NCI-H2227 treated with DMSO at 0.1 percent for 48 hours (cell line): ENCODE results near the gene ERRFI1.

Source experiments
- DNase-seq: peaks from one replicate; lab custom pipeline; 2025; lab: John Stamatoyannopoulos, UW

ERRFI1 gene

DNA sequence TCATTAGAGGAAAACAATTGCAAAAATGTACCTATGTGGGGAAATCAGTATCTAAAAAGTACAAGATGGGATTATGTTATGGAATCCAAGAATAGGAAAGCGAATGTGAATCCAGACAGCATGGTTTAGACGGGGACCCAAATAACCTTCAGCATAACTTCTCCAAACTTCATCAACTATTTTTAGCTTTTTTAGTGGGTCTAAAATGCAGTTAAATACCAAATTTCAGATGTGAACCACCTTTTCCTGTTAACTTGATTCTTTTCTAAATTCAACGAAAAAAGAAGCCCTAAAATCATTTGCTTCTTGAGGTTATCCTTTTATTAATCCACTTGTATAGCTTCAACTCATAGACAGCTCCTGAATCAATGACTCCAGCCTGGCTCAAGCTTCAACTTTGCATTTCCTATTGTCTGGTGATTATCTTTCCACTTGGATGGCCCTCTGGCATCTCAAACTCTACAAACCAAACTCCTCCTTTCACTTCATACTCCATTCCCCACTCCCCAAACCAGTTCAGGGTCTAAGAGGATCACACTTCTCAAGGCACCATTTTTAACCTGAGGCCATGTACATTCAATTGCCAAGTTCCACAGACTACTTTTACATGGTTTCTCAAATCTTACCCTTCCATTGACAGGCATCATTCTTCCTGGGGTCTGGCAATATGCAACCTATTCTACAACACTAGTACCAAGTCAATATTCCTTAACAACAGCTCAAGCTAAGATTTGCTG, 7.4 kb downstream of the ERRFI1 start:
- no peak for DNase-seq

- peak; percentile 82 for DNase-seq
Observed at GRCh38 chr1:8017495-8018197, 8.5 kb downstream of the ERRFI1 start.

DNA sequence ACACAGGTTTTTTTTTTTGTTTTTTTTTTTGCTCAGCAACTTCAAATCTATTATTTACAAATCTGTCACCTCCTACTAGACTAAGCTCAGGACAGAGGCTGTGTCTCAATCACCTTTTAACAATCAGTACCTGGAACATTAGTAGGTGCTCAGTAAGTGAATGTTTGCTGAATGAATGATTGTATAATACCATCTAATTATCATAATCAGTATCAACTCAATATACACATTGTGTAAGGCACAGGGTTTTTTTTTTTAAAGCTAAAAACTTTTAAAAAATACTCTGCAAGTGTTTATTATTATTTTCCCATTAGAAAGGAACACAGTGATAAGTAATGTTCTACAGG, 9.2 kb downstream of the ERRFI1 start:
- DNase-seq, result no peak

- DNase-seq, result no peak
Observed at GRCh38 chr1:8016210-8016894, 9.8 kb downstream of the ERRFI1 start.

DNA sequence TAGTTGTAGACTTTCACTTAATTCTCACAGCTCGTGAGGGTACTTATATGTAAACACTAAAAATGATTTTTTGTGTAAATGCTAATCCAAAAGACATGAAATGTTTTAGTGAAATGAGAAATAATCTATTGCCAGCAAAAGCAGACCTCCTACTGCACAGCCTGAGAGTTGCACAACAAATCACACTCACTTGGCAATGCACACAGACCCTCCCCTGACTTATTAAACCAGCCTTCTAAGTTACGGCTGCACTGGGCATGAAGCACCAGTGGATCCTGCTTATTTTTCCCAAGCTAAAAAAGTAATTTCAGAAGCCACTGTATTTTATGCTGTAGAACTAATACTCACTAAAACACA, 10.3 kb downstream of the ERRFI1 start:
- no peak for DNase-seq

- peak; percentile 84 for DNase-seq
Observed at GRCh38 chr1:8015036-8015808, 10.9 kb downstream of the ERRFI1 start.

DNA sequence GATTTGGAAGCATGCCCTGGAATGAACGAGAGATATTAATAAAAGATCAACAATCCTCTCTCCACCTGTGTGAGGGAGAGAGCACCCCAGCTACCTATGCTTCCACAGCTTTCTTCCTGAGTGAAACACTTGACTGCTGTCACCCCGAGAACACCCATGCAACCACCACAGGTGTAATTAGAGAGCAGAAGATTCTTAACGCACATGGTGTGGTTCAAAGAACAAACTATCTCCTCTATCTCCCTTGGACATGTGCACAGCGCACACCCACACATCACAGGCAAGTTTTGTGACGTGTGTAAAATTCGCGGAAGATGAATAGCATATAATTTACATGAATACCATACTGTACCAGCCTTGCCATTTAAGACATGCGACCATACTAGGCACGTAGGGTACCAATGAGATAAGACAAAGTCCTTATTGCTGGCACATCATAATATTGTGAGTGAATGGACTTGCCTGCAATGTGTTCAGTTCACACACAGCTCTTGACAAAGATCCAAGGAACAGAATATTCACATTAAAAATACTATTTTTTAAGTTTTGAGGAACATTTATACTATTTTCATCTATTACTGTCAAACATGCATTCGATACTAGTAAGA, 11.6 kb downstream of the ERRFI1 start:
- no peak for DNase-seq

DNA sequence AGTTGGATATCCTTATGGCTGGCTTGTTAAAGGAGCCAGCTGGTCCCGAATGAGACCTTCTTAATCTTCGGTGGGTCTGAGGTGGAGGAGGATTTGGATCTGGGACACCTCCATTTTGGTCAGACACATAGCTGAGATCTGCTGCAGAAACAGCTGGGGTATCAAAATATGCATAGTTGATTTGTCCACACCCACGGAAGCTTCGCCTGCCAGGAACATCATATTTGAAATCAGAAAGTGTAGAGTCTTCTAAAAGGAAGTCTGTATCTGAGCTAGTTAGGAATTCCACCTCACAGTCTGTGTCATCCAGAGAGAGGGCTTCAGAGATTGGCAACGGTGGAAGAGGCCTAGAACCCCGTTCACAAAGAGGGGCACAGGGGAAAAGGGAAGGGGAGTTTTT, 12.3 kb downstream of the ERRFI1 start:
- no peak for DNase-seq

DNA sequence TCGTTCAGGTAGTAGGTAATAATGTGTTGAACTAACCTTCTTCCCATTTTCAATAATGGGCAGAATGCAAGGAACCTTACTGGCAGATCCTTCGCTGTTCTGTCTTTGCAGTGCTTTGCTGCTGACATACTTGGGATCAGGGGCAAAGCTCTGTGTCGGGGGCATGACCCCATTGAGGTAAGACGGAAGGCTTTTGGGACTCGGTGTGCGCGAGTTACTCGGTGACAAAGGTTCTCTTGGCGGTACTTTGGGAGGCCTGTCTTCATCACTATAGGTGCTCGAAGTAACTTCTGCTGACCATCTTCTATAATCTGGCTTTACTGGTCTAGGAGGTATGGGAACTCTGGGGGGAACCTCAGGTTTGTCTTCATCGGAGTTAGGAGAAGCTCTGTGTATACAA, 12.7 kb downstream of the ERRFI1 start:
- DNase-seq, result no peak

GRCh38 chr1:8012955-8013354, 13.2 kb downstream of the ERRFI1 start:
- no peak for DNase-seq

GRCh38 chr1:8011923-8012858, 13.9 kb downstream of the ERRFI1 start:
- DNase-seq, result no peak

- DNase-seq, result no peak
Observed at GRCh38 chr1:8011016-8011415, 15.1 kb downstream of the ERRFI1 start.

DNA sequence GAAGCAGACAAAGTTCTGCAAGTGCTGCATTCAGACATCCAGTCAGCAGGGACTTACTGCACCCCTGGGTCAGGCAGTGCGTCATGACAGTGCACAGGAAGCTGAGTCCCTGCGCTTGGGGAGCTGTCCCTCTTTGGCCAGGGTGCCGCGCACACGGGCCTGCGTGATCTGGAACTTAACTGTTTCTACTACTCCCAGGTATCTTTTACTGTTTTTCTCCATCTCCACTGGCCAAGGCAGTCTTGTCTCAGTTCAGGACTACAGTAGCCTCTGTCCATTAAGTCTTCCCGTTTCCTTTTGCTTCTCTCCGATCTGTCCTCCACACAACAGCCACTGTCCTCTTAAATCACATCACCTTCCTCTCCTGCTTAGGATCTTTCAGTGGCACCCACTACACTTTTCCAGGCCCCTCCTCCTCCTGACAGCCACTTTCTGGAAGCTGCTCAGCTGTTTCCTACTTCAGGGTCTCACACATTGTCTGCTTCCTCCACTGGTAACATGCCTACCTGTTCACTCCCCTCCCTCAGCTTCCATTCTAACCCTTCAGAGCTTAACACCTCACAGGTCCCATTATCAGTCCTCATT, 15.9 kb downstream of the ERRFI1 start:
- DNase-seq, result no peak

DNA sequence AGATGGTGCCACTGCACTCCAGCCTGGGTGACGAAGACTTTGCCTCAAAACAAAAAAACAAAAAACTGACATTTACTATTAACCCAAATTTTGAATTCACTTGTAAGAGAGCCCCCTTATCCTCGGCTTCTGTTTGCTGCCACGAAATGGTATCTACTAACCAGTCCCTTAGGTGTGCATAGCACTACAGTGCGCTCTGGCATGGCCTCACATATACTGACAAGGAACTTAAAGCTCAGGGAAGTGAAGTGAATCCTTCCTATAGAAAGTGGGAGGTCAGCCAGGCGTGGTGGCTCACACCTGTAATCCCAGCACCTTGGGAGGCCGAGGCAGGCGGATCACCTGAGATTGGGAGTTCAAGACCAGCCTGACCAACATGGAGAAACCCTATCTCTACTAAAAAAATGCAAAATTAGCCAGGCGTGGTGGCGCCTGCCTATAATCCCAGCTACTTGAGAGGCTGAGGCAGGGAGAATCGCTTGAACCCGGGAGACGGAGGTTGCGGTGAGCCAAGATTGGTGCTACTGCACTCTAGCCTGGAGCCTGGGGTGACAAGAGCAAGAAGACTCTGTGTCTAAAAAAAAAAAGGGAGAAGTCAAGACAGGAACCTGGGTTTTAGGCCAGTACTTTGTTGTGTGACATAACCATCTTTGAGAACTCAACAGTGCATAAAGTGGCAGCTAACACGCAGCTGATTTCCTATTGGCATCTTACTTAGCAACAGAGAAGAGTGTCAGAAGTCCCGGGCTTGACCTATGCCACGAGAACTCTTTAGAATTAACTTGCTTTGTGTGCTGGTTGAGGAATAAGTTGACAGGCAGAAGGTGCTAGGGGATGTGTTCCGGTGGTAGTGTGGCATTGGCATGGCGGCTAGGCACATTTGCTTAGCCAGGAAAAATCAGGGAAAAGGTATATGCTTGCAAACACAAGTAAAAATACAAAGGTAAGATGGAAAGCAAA, 16.8 kb downstream of the ERRFI1 start:
- no peak for DNase-seq

DNA sequence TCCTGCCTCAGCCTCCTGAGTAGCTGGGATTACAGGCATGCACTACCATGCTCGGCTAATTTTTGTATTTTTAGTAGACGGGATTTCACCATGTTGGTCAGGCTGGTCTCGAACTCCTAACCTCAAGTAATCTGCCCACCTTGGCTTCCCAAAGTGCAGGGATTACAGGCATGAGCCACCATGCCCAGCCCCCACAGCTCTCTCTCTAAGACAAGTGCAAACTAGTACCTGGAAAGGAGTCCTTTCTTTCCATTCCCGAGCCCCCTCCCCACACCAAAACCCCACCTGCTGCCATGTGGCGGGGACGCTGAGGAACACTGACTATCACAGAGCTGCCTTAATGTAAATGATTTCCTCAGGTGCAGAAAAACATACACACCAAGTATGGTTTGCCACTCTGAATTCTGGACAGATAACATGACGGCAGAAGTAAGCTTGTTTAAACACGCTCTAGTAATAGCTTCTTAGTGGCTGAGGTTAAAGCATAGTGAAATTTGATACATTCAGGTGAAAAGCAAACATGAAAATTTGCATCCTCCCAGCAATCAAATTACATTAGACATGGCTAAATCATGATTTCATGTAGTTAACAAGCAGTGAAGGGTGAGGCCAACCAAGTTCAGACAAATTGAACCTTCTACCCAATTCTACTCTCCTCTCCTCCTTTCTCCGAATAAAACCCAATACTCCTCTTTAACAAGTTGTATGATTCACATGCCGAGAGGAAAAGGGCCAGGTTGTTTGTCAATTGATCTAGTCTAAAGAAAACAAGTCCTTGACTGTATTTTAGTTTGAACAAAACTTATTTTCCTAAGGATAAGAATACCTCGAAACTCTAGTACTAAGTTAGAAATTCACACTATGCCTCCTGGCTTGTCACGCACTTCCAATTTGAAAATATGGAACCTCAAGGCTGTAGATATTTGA, 19.8 kb downstream of the ERRFI1 start:
- no peak for DNase-seq

- peak; percentile 85 for DNase-seq
Observed at GRCh38 chr1:8004803-8005573, 21.1 kb downstream of the ERRFI1 start.

DNA sequence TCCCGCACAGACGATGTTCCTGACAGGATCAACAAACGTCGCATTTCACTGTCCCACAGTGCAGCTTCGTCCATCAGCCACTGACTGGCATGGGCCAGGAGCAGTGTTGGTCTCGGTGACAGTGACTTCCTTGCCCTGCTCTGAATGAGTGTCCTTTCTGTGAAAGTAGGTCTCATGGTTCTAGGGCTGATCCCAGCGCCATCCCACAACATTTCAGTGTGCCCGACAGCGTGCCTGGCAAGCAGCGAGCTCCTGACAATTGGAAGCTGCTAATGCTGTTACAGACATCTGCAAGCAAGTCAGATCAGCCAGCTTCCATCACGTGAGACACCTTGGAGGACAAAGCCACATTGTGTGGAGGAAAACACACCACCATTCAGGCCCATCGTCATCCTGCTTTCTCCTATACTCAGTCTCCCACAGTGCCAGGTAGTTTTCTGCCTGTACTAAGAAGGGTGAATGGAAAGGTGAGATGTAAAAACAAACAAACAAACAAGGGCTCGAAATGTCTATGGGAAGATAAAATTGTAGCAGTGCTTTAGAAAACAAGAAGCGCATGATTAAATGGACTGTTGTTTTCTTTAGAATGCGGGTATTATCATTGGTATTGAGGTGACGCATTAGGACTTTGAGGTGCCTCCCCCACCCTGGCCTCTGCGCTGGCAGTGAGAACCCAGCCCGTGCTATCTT, 21.9 kb downstream of the ERRFI1 start:
- DNase-seq, result peak; percentile 72
